LoVo (cell line): ENCODE data around the gene TRABD2A.
A peak's percentile ranks its signal among the peaks of the same experiment; 100 is the strongest.

Source experiments
- DNase-seq: peaks from one replicate; pipeline ENCODE4 v3.0.0-alpha.2; 2016; ENCODE audit warnings: low spot score

The TRABD2A gene

DNA sequence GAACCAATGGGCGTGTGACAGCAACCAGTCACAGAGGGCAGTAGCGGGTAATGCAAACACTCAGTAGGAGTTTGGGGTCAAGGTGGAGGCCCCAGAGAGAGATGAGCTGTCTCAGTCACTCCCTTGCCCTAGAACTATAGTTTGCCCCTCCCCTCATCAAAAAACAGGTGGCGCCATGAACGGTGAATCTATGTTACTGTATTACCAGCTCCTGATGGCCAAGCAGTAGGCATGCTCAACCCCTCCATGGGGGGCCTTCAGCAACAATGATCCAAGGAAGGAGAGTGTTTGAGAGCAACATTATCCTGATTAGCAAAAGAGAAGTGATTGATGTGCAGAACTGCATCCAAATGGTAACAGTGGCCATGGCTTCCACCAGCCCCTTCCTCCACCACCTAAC, 30.4 kb downstream of the TRABD2A start:
- no peak for DNase-seq

DNA sequence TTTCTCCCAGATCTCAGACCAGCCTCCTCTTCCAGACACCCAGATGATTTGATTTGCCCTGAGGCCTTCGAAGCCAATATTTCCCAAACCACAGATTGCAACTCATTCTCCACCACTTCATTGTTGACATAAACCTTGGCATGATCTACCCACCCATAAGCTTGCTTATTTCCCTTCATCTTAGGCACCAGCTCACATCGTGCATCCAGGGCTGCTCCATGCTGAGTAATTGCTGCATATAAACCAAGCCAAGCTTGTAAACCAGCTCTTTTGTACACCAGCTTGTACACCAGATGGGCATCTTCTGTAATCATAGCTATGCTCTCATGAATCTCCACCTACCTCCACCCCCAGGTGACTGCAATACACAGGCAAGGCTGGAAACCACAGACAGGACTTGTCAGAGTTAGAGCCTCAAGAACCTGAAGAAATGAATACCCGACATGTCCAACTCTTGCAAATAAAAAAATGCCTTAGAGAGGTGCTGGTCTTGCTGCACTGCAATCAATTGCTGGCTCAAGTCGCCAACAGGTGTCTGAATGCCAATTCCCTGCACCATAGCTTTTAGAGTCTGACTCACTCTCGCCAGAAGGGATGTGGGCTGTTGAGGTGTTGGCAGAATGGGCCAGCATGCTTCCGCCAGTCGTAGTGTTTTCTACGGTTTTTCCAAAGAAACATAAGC, 31.5 kb downstream of the TRABD2A start:
- peak; percentile 15 for DNase-seq

DNA sequence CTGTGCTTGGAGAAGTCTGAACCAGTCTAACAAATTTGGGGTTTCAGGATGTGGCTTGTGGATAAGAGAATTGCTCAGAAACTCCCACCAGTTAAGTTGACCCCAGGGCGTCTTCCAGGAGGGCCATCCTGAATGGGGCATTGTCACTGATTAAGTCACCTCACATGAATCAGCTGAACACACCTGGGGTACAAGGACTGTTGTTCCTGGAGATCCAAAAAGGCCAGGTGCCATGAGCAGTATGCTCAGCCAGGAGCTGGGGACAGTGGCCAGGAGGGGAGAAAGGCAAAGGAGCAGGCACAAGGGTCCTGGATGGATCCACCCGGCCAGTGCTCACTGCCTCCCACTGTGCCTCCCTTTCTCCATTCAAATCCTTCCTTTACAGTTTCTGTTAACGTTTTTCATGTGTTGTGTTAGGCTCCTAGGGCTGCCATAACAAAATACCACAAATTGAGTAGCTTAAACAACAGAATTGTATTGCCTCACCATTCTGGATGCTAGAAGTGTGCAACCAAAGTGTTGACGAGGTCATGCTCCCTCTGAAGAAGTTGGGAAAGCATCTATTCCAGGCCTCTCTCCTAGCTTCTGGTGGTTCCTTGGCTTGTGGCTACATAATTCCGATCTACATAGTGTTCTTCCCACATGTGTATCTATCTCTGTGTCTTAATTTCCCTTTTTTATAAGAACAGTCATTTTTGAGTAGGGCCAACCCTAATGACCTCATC, 33.4 kb downstream of the TRABD2A start:
- no peak for DNase-seq

DNA sequence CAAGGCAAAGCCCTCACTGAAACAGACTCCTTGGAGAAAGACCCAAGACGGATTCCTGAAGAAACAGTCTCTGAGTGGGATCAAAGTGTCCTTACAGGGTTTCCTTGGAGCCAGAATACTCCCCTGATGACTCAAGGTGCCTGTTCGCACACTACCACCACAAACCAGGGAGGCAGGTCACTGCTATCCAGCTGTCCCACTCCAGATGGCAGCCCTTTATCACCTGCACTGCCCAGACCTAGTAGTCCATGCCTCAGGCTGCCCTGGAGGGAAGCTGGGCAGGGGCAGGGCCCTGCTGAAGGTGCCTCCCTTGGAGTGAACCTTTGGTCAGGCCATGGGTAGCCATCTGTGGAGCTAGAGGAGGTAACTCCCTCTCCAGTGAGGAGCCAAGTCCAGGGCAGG, 34.1 kb downstream of the TRABD2A start:
- DNase-seq, result no peak

DNA sequence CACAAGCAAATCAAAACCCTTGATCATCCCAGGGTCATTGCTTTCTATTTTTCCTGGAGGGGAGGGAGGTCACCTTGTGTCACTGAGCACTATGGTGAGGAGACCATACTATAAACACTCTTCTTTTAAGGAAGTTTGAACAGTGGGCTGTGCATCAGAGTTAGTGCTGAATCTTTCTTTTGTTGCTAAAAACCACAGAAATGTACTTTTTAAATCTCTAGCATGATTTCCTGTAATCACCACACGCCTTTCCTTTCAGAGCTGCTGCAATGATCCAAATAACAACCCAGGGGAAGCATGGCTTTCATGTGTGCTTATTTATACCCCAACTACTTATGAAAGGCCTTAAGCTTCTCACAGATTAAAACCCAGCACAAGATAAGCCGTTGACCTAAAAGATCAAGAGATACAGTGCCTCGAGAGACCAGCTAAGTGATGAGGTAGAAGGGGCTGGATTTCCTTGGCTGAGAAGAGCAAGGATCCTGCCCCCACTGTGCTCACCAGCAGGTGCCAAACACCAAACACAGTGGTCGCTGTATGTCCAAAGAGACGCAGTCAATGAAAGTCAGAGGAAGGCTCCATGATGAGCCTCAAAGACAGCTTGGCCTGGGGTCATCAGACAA, 34.7 kb downstream of the TRABD2A start:
- no peak for DNase-seq

DNA sequence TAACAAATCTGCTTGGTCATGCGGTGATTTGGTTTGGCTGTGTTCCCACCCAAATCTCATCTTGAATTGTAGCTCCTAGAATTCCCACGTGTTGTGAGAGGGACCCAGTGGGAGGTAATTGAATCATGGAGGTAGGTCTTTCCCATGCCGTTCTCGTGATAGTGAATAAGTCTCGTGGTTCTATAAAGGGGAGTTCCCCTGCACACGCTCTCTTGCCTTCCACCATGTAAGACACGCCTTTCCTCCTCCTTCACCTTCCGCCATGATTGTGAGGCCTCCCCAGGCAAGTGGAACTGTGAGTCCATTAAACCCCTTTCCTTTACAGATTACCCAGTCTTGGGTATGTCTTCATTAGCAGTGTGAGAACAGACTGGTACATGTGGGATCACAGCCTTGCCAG, 36.7 kb downstream of the TRABD2A start:
- no peak for DNase-seq

DNA sequence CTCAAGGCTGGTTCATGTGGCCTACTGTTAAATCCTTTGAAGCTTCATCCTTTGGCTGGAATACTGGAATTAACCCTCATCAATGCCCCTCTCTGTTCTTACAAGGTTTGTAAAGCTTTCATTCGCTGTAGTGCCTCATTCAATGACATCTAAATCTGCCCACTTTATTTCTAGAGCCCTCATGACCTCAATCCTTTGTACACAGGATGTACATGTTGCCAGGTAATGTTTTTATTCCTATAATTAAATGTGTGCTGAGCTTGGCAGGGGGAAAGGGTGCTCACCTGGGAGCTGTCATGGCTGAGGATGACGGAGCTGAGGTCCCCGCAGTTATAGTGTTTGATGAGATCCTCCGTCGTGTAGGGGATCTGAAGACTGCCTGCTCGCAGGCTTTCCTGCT, 39.3 kb downstream of the TRABD2A start:
- no peak for DNase-seq

DNA sequence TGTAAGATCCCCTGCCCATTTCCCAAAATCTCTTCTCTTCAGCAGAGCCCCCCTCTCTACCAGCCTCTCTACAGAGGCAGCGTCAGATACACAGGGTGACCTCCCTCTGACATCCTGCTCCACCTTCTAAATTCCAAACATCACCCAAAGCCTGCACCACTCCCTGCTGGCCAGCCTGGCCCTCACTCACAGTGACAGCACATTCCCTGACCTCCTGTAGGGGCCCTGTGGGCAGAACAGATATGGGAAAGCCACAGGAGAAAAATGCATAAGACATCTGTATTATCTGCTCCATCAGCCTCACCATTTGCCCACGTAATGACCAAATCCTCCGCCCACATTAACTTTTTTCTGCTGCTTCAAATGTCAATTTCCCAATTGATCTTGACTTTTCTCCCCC, 40.6 kb downstream of the TRABD2A start:
- no peak for DNase-seq

DNA sequence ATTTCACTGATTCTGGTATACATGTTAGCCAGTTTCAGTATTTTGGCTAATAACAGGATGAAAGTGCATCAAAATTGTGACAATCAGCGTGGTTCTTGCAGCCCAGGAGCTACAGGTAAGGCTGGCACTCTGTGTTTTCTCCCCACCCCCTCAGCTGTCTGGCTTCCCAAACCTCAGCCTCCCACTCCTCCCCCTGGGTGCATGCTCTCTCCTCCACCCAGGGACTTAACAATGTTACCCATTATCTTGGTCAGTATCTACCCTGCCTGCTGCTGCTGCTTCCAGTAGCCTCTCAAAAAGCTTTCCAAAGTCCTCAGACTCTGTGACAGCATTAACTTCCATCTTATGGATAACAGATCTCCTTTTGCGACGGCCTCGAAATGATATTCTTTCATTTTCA, 41.0 kb downstream of the TRABD2A start:
- no peak for DNase-seq

DNA sequence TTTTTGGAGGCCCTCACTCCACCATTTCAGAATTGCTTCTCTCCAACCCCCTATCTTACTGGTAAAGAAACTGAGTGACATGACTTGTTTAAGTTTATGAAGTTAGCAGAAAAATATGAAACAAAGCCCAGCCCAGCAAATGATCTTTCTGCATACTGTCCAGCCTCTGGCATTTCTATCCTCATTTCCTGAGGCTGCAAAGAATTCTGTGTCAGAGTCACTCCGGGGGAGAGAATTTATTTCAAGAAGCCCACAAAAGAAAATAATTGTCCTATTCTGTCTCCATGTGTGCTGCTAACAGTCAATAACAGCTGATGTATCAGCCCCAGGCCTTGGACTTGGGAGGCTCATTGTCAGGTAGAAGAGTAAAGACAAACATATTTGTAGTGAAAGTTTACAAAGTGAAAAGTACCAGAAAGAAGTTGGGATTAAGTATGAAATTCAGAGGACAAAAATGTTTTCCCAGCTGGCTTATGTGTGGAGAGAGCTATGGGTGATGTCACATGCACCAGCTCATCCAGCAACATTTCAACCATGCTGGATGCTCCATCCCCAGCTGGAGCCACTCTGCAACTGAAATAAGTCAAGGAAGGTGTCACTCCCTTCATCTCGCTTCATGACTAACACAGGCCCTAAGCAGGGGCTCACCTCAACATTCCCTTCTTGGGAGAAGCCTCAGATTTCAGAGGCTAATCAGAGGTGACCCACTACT, 42.3 kb downstream of the TRABD2A start:
- no peak for DNase-seq

DNA sequence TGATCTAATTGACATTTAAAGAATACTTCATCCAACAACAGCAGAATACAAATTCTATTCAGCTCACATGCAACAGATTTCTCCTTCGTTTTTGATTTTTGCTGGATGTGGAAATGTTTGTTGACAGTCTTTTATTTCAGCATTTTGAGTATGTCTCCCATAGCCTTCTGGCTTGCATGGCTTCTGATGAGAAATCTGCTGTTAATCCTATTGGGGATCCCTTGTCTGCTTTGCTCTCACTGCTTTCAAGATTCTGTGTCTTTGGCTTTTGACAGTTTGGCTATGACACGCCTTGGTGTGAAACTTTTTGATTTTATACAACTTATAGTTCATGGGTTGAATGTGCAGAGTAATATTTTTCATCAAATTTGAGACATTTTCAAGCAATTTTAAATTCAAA, 44.7 kb downstream of the TRABD2A start:
- no peak for DNase-seq

DNA sequence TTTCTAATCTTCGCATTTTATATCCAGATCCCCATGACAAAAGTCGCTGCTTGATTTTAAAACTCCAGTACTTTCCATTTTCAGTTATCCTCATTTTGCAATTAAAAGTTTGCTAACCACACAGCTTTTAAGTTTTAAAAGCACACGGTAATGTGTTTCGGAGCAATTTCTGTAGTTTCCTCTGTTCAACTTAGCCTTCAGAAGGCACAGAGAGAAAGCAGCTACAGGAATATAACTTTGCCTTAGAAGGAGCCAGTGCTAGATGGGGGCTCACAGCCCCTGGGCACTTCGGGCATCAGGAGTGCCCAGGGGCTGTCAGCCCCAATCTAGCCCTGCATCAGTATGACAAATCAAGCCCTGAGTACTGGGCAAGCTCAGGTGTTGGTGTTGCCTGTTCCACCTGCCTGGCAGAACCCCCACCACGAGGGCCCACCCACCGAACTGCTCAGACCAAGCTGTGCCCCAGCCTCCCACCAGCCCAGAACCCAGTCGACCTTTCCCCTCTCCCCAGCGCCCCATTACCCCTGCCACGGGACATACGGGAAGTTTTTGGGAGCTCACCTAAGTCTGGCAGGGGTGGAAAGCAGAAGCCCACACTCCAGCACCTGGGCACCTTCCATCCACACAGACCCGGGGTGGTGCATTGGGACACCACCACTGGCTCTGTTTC, 47.3 kb downstream of the TRABD2A start:
- no peak for DNase-seq

DNA sequence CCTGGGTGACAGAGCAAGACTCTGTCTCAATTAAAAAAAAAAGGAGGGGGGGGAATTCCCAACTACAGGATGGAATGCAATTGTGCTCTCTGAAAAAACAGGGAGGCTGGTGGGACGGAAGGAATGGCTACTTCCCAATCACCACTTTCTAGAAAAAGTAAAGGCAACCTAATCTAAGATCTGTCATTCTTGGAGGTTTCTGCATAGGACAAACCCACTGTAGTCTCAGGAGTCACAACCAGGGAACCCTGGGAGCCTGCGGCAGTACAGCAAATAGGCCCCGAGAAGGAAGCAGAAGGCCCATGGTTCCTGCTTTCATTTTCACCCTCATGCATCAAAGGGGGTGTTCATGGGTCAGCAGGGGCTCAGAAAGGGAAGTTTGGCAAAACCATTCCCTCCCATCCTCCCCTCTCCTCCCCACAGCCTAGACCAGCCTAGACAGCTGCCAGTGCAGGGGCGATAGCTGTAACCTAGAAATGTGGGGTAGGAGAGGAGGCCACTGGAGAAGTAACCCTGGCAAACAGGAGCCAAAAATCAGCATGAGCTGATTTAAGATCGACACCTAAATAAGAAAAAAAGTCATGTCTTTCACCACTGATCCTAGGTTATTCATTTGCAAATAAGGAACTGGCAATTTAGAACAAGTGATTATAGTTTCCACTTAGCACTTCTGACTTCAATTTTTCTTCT, 48.0 kb downstream of the TRABD2A start:
- DNase-seq, result no peak

DNA sequence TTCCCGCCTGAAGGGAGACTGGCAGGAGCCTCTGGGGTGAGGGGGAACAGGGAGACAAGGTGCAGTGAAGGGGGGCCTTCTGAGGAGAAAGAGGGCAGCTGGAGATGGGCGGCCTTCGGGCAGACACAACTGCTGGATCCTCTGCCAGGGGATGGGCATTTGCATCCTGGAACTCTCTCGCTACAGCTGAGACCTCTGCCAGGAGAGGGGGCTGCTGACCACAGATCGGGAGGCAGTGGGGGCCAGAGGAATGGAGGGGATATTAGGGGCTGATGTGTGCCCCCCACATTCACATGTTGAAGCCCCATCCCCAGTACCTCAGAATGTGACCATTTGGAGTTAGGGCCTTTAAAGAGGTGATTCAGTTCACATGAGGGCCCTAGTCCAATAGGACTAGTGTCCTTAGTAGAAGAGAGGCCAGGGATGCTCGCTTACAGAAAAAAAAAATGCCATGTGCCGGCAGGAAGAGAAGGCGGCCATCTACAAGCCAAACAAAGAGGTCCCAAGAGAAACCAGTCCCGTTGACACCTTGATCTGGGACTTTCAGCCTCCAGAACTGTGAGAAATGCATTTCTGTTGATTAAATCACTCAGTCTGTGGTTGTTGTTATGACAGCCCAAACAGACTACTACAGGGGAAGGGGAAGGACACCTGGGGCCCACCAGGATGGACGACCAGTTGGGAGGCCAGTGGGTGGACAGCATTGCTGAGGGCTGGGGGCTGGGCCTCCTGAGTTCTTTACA, 50.0 kb downstream of the TRABD2A start:
- no peak for DNase-seq

DNA sequence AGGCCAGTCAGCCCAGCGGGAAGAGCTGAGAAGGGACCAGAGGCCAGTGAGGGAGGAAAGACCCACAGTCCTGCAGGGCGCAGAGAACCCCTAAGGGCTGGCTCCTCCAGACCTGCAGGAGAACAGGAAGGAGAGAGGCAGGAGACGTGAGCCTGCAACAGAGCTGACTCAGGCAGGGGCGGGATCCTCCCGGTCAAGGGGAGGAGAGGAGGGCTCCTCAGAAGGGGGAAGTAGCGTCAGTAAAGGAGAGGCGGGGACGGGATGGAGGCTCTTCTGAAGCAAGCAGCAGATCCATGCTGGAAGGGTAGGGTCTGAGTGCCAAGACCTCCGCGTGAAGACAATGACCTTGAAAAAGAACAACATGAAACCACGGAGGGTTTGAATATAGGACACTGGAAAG, 50.8 kb downstream of the TRABD2A start:
- no peak for DNase-seq

DNA sequence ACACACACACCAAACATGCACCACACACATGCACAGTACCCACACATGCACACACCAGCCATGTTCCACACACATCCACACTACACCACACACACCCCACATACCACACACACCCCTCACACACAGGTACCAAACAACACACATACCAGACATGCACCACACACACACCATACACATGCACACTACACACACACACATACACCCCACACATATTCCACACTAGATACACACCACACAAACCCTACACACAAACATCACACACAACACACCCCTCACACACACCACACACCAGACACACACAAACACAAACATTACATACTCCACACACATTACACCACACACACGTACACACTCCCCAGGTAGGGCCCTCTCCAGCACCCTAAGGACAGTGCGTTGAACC, 51.2 kb downstream of the TRABD2A start:
- no peak for DNase-seq

DNA sequence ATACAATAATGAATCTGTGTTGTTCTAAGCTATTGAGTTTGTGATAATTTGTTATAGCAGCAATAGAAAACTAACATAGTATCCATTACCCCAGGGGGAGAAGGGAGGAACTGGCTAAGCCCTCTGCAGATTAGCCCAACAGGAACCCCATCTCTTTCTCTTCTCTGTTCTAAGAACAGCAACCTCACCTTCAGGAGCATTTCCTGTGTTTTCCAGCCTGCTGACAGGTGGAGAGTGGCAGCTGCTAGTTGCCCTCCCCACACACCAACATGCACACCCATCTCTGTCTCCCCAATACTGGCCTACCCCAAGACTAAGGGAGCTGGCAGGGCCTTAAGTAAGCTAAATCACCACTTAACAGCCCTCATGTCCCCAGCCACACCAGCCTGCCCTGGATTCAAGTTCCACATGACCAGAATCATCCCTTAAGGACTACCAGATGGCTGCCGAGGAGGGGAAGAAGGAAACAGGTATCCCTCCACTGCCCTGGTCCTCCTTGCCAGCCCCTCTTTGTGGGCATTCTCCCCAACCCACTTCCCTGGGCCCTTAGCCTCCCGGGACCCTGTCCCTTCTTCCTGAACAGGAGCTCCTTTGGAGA, 52.8 kb downstream of the TRABD2A start:
- no peak for DNase-seq

DNA sequence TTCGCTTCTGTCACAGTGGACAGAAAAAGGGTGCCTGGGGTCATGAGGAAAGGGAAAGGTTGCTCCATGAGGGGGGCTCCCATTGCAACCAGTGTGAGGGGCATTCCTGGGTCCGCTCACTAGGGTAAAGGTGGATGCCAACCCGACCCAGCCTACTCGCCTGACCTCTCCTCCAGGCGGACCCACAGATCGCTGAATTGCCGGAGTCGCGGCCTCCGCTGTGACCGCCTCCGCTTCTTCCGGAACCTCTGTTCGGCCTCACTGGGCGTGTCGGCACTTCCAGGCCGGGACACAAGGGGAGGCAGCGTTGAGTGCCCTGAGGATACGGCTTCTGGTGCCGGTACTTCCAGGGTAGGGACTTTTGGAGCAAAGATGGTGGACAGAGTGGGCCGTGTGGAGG, 57.1 kb downstream of the TRABD2A start:
- no peak for DNase-seq

DNA sequence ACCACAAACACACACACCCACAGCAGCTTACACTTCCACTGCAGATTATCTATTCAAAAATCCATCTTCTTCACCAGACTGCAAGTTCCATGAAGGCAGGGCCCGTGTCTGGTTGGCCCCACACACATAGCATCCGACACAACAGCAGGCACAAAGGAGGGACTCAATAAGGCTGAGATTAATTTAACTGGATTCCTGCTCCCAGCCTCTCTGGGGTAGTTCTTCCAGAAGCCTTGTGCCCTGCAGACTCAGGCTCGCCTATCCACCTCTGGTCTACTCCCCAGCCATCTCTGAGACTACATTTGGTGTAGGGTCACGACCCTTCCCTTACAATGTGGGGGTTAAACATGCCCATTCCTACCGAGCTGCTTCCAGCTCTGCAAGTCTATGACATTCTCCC, 57.7 kb downstream of the TRABD2A start:
- DNase-seq, result no peak

DNA sequence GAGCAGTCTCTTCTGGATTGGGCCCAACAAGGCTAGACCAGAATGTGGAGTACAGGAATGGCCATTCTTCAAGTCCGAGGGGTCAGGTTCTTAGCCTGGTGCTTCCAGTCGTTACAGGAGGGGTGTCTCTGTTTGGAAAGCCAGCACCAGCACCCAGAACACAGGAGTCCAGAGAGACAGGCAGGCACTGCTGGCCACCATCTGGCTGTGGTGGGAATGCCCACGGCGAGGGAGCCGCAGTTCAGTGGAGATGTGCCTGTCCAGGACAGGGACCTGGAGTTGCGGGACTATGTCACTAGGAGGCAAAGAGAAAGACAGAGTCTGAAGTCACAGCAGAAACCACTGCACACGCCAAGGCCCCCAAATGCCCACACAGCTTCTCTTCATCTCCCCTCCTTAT, 59.1 kb downstream of the TRABD2A start:
- DNase-seq, result no peak

DNA sequence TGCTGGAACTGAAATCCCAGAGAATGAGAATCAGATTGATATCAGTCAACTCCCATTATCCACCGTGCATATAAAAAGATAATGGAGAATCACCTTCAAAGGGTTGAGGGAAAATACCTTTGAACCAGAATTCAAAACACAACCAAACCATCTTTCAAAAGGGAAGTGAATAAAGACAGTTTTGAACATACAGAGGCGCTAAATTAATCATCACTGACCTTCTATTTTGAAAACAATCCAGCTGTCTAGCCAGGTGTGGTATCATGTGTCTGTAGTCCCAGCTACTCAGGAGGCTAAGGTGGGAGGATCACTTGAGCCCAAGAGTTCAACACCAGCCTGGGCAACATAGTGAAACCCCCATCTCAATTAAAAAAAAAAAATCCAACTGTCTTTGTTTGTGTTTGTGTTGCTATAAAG, 63.6 kb downstream of the TRABD2A start:
- no peak for DNase-seq
